GM12878 (cell line): ENCODE results near the gene TLR5. TPM values are rescaled to one million over a fixed set of nuclear protein-coding genes. Genes with fewer than 3 reads are reported as not detected.

Experiments
- ATAC-seq: fragments of 200-7000 bp; cut with Tn5 transposase; 3 replicates; pipeline ENCODE4 v1.9.1; 2020; ENCODE audit warnings: mild to moderate bottlenecking, moderate library complexity
- BruUV-seq: library from RNA; stranded (reverse); fragments of 400-500 nt; replicated peaks from 2 replicates; lab custom pipeline; 2021; lab: Mats Ljungman, UMichigan
- CTCF ChIA-PET: fragments of 300-600 bp; sonication (Branson Sonifier 250); formaldehyde crosslinking; extraction: SDS; loops from one replicate; lab custom pipeline; 2021; ENCODE audit warnings: inconsistent platforms; lab: Yijun Ruan, JAX
- POLR2A ChIA-PET: fragments of 350-600 bp; formaldehyde crosslinking; extraction: SDS; loops from one replicate; lab custom pipeline; 2021; ENCODE audit warnings: inconsistent platforms; lab: Charles Lee
- RAD21 ChIA-PET: fragments of 300-600 bp; sonication (Branson Sonifier 250); formaldehyde crosslinking; loops from one replicate; lab custom pipeline; 2023; ENCODE audit warnings: antibody characterized with exemption; ENCODE audit not compliant: unreplicated experiment; lab: Charles Lee
- SMC1A ChIA-PET: fragments of 300-600 bp; sonication (Branson Sonifier 250); formaldehyde crosslinking; loops from one replicate; lab custom pipeline; 2023; ENCODE audit not compliant: unreplicated experiment, uncharacterized antibody; lab: Charles Lee
- DNase-seq: peaks from one replicate; pipeline ENCODE4 v3.0.0-alpha.2; 2011; ENCODE audit warnings: low read depth, low spot score
- FAIRE-seq: peaks from 3 replicates; lab custom pipeline; 2011; peaks lifted over from hg19 to GRCh38; lab: Jason Lieb, UNC
- H2AFZ ChIP-seq: 2 replicates; pipeline ENCODE4 v1.6.0; 2011; ENCODE audit warnings: low read depth, low read length, control low read depth; ENCODE audit not compliant: control insufficient read depth
- H3K27ac ChIP-seq: 2 replicates; pipeline ENCODE4 v1.5.1; 2011; ENCODE audit warnings: control low read depth; ENCODE audit not compliant: control insufficient read depth, insufficient read depth
- H3K27me3 ChIP-seq, 2 experiments: replicated peaks in 1 of 2; 2 replicates each; pipeline versions ENCODE4 v1.6.0 to v1.6.1; 2011; ENCODE audit warnings: low read length in 1 of 2; ENCODE audit not compliant: control insufficient read depth in 2 of 2, insufficient read depth in 2 of 2
- H3K36me3 ChIP-seq, 2 experiments: 2 replicates each; pipeline ENCODE4 v1.5.1; 2011; ENCODE audit warnings: low read length in 1 of 2; ENCODE audit not compliant: control insufficient read depth in 2 of 2, insufficient read depth in 2 of 2
- H3K4me1 ChIP-seq: 2 replicates; pipeline ENCODE4 v1.6.1; 2011; ENCODE audit warnings: mild to moderate bottlenecking, low read length, moderate library complexity, mixed read lengths; ENCODE audit not compliant: control insufficient read depth, insufficient read depth
- H3K4me2 ChIP-seq: 2 replicates; pipeline ENCODE4 v1.6.0; 2011; ENCODE audit warnings: control low read depth; ENCODE audit not compliant: control insufficient read depth, insufficient read depth
- H3K4me3 ChIP-seq: fragments of 200-600 bp; sonication (generic); 2 replicates; pipeline ENCODE4 v1.5.1; 2016
- H3K79me2 ChIP-seq: 2 replicates; pipeline ENCODE4 v1.6.0; 2011; ENCODE audit warnings: low read length; ENCODE audit not compliant: control insufficient read depth, insufficient read depth
- H3K9ac ChIP-seq: 2 replicates; pipeline ENCODE4 v1.8.0; 2011; ENCODE audit warnings: low read length, control low read depth, mixed read lengths; ENCODE audit not compliant: control insufficient read depth, insufficient read depth
- H3K9me3 ChIP-seq: replicated peaks from 3 replicates; pipeline ENCODE4 v1.5.1; 2011; ENCODE audit warnings: mild to moderate bottlenecking, low read length; ENCODE audit not compliant: control insufficient read depth, insufficient read depth
- H4K20me1 ChIP-seq: 2 replicates; pipeline ENCODE4 v1.6.0; 2011; ENCODE audit not compliant: control insufficient read depth, insufficient read depth
- NR2C2 ChIP-seq: IDR thresholded peaks from 2 replicates; pipeline ENCODE4 v1.6.1; 2011; ENCODE audit warnings: borderline replicate concordance, low read depth; ENCODE audit not compliant: control insufficient read depth, insufficient read length
- SKIL ChIP-seq: fragments of 450-650 bp; IDR thresholded peaks from 2 replicates; pipeline ENCODE4 v1.6.1; 2017; ENCODE audit warnings: mild to moderate bottlenecking, low read depth, inconsistent platforms; ENCODE audit not compliant: poor library complexity, severe bottlenecking
- WGBS: methylation state at CpG from one replicate; pipeline ENCODE4 v1.1.6; 2016; ENCODE audit warnings: low lambda C conversion rate; ENCODE audit not compliant: insufficient replicate concordance, insufficient coverage; ENCODE audit errors: missing lambda C conversion rate; 5-methylcytosine and 5-hydroxymethylcytosine counted together
- in situ Hi-C: fragments of 300-500 bp; cut with MboI; formaldehyde crosslinking; loops from 9 replicates; pipeline ENCODE4 v1.14.3; 2018; ENCODE audit warnings: mixed read lengths
- intact Hi-C: fragments of 100-400 bp; cut with micrococcal nuclease; formaldehyde crosslinking; loops from one replicate; pipeline ENCODE4 v1.14.2; 2022; ENCODE audit not compliant: unreplicated experiment
- polyA plus RNA-seq, 11 experiments: library from polyadenylated mRNA; depleted of rRNA in 4 of 11; unstranded in 6 of 11; stranded (reverse) in 5 of 11; fragments of >200 nt; fragmentation: Nextera tagmentation in 4 of 11; fragmentation: Illumina TruSeq in 1 of 11; extraction: Ambion mirVana in 4 of 11; extraction: Trizol in 1 of 11; gene quantifications; 1 replicate in 1 of 11; 2 replicates in 10 of 11; pipeline versions ENCODE4 v1.2.1 to v1.2.3, GENCODE V29; 2011 to 2016; ENCODE audit warnings: inconsistent platforms in 2 of 11, missing spikeins in 2 of 11, low read depth in 1 of 11
- total RNA-seq, 4 experiments: library from RNA; depleted of rRNA in 3 of 4; stranded (reverse); fragments of >200 nt in 3 of 4; fragmentation: Illumina TruSeq in 1 of 4; extraction: Trizol in 1 of 4; gene quantifications; 2 replicates each; pipeline versions ENCODE4 v1.2.1 to v1.2.3, GENCODE V29; 2013 to 2021

TLR5 gene
- total and polyA plus RNA-seq, 10 of the 15 experiments (the other 5 are each of a cell fraction or from before 2014, with no cell fraction given) = 0.34 to 5.3 (median 0.79) TPM

- Histone ChIP-seq H3K4me3 (no peak overlapping the region), H3K4me2 (no peak overlapping the region), H3K4me1 (no peaks in the 10 kb centered on the region), H3K27ac (no peak overlapping the region), H3K9me3 (no peaks in the 10 kb centered on the region), H3K27me3 (no peaks in the 10 kb centered on the region; a peak in 1 of 4 replicates), H2AFZ (no peak overlapping the region), H4K20me1 (no peaks in the 10 kb centered on the region), H3K9ac (no peak overlapping the region), H3K36me3 (no peaks in the 10 kb centered on the region), H3K79me2 (no peaks in the 10 kb centered on the region)
- 36% methylated on average over 10 of the region's 10 CpGs for WGBS
- intact Hi-C loops (no loop called here), in situ Hi-C loops (no loop called here)
- ChIA-PET POLR2A (no interaction called here), RAD21 (no interaction called here), SMC1A (no interaction called here), CTCF (interaction anchor here (1.0 kb wide), 1 partner anchor 440 kb away, joined by 3 read pairs; no protein-coding TSS in a partner anchor)
- no peak for DNase-seq
- FAIRE-seq = no peak
- BruUV-seq = no TSS peak
- no peak for ATAC-seq
- TF ChIP-seq NR2C2 (no peak), SKIL (no peak)
These were observed 68.4 kb downstream of the TLR5 start for GRCh38 chr1:223074445-223075300.
